HCT116 (cell line): ENCODE results near the gene EID2. TPM values are rescaled to one million over a fixed set of nuclear protein-coding genes. Genes with fewer than 3 reads are reported as not detected.

ENCODE experiments used
- ATAC-seq: fragments of 200-7000 bp; cut with Tn5 transposase; 2 replicates; pipeline ENCODE4 v1.9.1; 2020; ENCODE audit warnings: mild to moderate bottlenecking, moderate library complexity
- BruUV-seq: library from RNA; stranded (reverse); fragments of 400-500 nt; replicated peaks from 2 replicates; lab custom pipeline; 2021; lab: Mats Ljungman, UMichigan
- CTCF ChIA-PET: fragments of 300-600 bp; sonication (Branson Sonifier 250); formaldehyde crosslinking; loops from one replicate; lab custom pipeline; 2021; ENCODE audit warnings: antibody characterized with exemption; lab: Charles Lee
- POLR2A ChIA-PET: fragments of 300-600, 350-600 bp; sonication (Branson Sonifier 250); formaldehyde crosslinking; loops from one replicate; lab custom pipeline; 2021; ENCODE audit warnings: antibody characterized with exemption; lab: Charles Lee
- RAD21 ChIA-PET, 2 experiments: fragments of 300-600 bp; sonication (Branson Sonifier 250); formaldehyde crosslinking; loops; one replicate each; lab custom pipeline; 2023; ENCODE audit warnings: low total read pairs in 2 of 2; ENCODE audit not compliant: uncharacterized antibody in 2 of 2, unreplicated experiment in 2 of 2, low non-redundant PET in 1 of 2; lab: Charles Lee
- DNase-seq: peaks from one replicate; pipeline ENCODE4 v3.0.0-alpha.2; 2010; ENCODE audit warnings: low read depth, low spot score
- H2AFZ ChIP-seq: fragments of 200-600 bp; shearing (Covaris generic), sonication (generic); 2 replicates; pipeline ENCODE4 v1.6.1; 2017; ENCODE audit warnings: low read depth, mixed run types, mixed read lengths, antibody characterized with exemption, low read length; ENCODE audit not compliant: poor library complexity, severe bottlenecking
- H3K27ac ChIP-seq: 2 replicates; pipeline ENCODE4 v1.5.1; 2012; ENCODE audit warnings: low read depth, low read length
- H3K27me3 ChIP-seq: fragments of 200-600 bp; sonication (generic); 2 replicates; pipeline ENCODE4 v1.6.1; 2016; ENCODE audit warnings: mixed run types, low read length, mixed read lengths; ENCODE audit not compliant: insufficient read depth
- H3K36me3 ChIP-seq, 2 experiments: fragments of 200-500 bp in 1 of 2; fragments of 200-600 bp in 1 of 2; sonication (Bioruptor generic) in 1 of 2; sonication (generic) in 1 of 2; 2 replicates each; pipeline versions ENCODE4 v1.5.1 to v1.6.1; 2014 to 2016; ENCODE audit warnings: low read length in 2 of 2, inconsistent platforms in 1 of 2, mixed read lengths in 1 of 2, mixed run types in 1 of 2; ENCODE audit not compliant: insufficient read depth in 2 of 2, control insufficient read depth in 1 of 2
- H3K4me1 ChIP-seq, 2 experiments: fragments of 200-600 bp in 1 of 2; sonication (generic) in 1 of 2; 2 replicates each; pipeline versions ENCODE4 v1.5.1 to v1.6.1; 2012 to 2017; ENCODE audit warnings: low read length in 2 of 2, inconsistent platforms in 1 of 2, mild to moderate bottlenecking in 1 of 2, mixed read lengths in 1 of 2, mixed run types in 1 of 2, moderate library complexity in 1 of 2; ENCODE audit not compliant: insufficient read depth in 2 of 2, control insufficient read depth in 1 of 2
- H3K4me2 ChIP-seq: fragments of 200-600 bp; sonication (generic); 2 replicates; pipeline ENCODE4 v1.6.1; 2017; ENCODE audit warnings: mixed run types, low read length, mixed read lengths
- H3K4me3 ChIP-seq, 2 experiments: fragments of 200-600 bp in 1 of 2; sonication (generic) in 1 of 2; replicated peaks in 1 of 2; 2 replicates each; pipeline ENCODE4 v1.5.1; 2011 to 2016; ENCODE audit warnings: low read length in 2 of 2, control low read depth in 1 of 2, low read depth in 1 of 2, mild to moderate bottlenecking in 1 of 2, mixed read lengths in 1 of 2, mixed run types in 1 of 2
- H3K79me2 ChIP-seq: fragments of 200-600 bp; sonication (generic); 2 replicates; pipeline ENCODE4 v1.6.1; 2017; ENCODE audit warnings: mild to moderate bottlenecking, mixed run types, low read length, moderate library complexity, mixed read lengths; ENCODE audit not compliant: insufficient read depth
- H3K9ac ChIP-seq: fragments of 200-600 bp; sonication (generic); 2 replicates; pipeline ENCODE4 v1.6.1; 2016; ENCODE audit warnings: low read length, mixed read lengths
- H3K9me2 ChIP-seq: fragments of 200-600 bp; sonication (generic), shearing (Covaris generic); 2 replicates; pipeline ENCODE4 v1.6.1; 2017; ENCODE audit warnings: mixed run types, mild to moderate bottlenecking, moderate library complexity; ENCODE audit not compliant: insufficient read depth
- H3K9me3 ChIP-seq, 2 experiments: fragments of 200-500 bp in 1 of 2; fragments of 200-600 bp in 1 of 2; sonication (Bioruptor generic) in 1 of 2; sonication (generic) in 1 of 2; 2 replicates each; pipeline ENCODE4 v1.6.1; 2014 to 2017; ENCODE audit warnings: low read length in 2 of 2, mixed read lengths in 2 of 2, inconsistent platforms in 1 of 2, low read depth in 1 of 2, mild to moderate bottlenecking in 1 of 2, mixed run types in 1 of 2, moderate library complexity in 1 of 2; ENCODE audit not compliant: control insufficient read depth in 1 of 2, insufficient read depth in 1 of 2
- H4K20me1 ChIP-seq: fragments of 200-600 bp; sonication (generic), shearing (Covaris generic); 2 replicates; pipeline ENCODE4 v1.6.1; 2017; ENCODE audit warnings: mixed run types, mild to moderate bottlenecking, moderate library complexity; ENCODE audit not compliant: insufficient read depth
- CBX3 ChIP-seq: IDR thresholded peaks from 2 replicates; pipeline ENCODE4 v1.6.1; 2012; ENCODE audit warnings: low read depth
- CTCF ChIP-seq, 3 experiments: fragments of 200-600 bp in 1 of 3; sonication (generic) in 1 of 3; IDR thresholded peaks in 2 of 3; conservative IDR thresholded peaks in 1 of 3; 2 replicates each; pipeline ENCODE4 v1.5.1; 2012 to 2017; ENCODE audit warnings: low read depth in 2 of 3, low read length in 2 of 3, antibody characterized with exemption in 1 of 3, borderline replicate concordance in 1 of 3, control low read depth in 1 of 3, mild to moderate bottlenecking in 1 of 3, mixed read lengths in 1 of 3, mixed run types in 1 of 3, moderate library complexity in 1 of 3; ENCODE audit not compliant: insufficient read depth in 1 of 3
- POLR2AphosphoS5 ChIP-seq: IDR thresholded peaks from 2 replicates; pipeline ENCODE4 v1.6.1; 2011; ENCODE audit warnings: mild to moderate bottlenecking, low read depth, low read length, moderate library complexity
- REST ChIP-seq: IDR thresholded peaks from 2 replicates; pipeline ENCODE4 v1.6.1; 2012; ENCODE audit warnings: low read depth
- TCF7L2 ChIP-seq: IDR thresholded peaks from 2 replicates; pipeline ENCODE4 v1.7.0; 2011; ENCODE audit warnings: borderline replicate concordance, inconsistent platforms; ENCODE audit not compliant: insufficient read depth, insufficient read length; ENCODE audit errors: extremely low read depth
- YY1 ChIP-seq: IDR thresholded peaks from 2 replicates; pipeline ENCODE4 v1.6.1; 2011; ENCODE audit warnings: low read length, low read depth, moderate library complexity, mild to moderate bottlenecking; ENCODE audit not compliant: insufficient replicate concordance; ENCODE audit errors: extremely low read depth
- ZFX ChIP-seq: fragments of 450-650 bp; IDR thresholded peaks from 2 replicates; pipeline ENCODE4 v1.6.1; 2017
- ZNF274 ChIP-seq: fragments of 200-500 bp; sonication (Bioruptor generic); IDR thresholded peaks from 2 replicates; pipeline ENCODE4 v1.6.1; 2014; ENCODE audit warnings: mild to moderate bottlenecking, low read depth, low read length, inconsistent platforms
- intact Hi-C: fragments of 100-400 bp; cut with micrococcal nuclease; formaldehyde crosslinking; loops from 2 replicates; pipeline ENCODE4 v1.10.0; 2022
- total RNA-seq: library from RNA; stranded (reverse); gene quantifications from one replicate; pipeline ENCODE4 v1.2.1, GENCODE V29; 2021; ENCODE audit not compliant: unreplicated experiment

The EID2 gene
- total RNA-seq, 1 experiment from 2014 or later = 11.7 TPM

- Histone ChIP-seq H3K4me3 (no peak overlapping the region), H3K9me2 (no peaks in the 10 kb centered on the region), H2AFZ (no peak overlapping the region), H3K4me2 (no peak overlapping the region), H4K20me1 (no peaks in the 10 kb centered on the region), H3K9me3 (no peaks in the 10 kb centered on the region), H3K27ac (no peak overlapping the region), H3K4me1 (peaks cover 0 to 3% of the 10 kb centered on the region in 2 experiments; a peak in 1 of 4 replicates), H3K27me3 (peaks cover 31% of the 10 kb centered on the region), H3K79me2 (no peaks in the 10 kb centered on the region), H3K9ac (no peak overlapping the region), H3K36me3 (no peaks in the 10 kb centered on the region)
- ChIA-PET POLR2A (no interaction called here), RAD21 (no interaction called here), CTCF (interaction anchor here (2.4 kb wide), 1 partner anchor 119 kb away, joined by 9 read pairs; no protein-coding TSS in a partner anchor)
- BruUV-seq = no TSS peak
- intact Hi-C loops = loop anchor here (5.0 kb wide), 1 partner anchor 289 kb away; no protein-coding TSS in a partner anchor
- DNase-seq (no peak), ATAC-seq (no peak)
- TF ChIP-seq POLR2AphosphoS5 (no peak), CBX3 (no peak), ZNF274 (no peak), YY1 (no peak)
Observed at GRCh38 chr19:39553082-39553652, 13.2 kb upstream of the EID2 start.

GRCh38 chr19:39550197-39550596 lies 10.2 kb upstream of the EID2 start:
- Histone ChIP-seq H3K36me3 (no peaks in the 10 kb centered on the region), H3K4me2 (no peak overlapping the region), H3K9me2 (no peaks in the 10 kb centered on the region), H4K20me1 (no peaks in the 10 kb centered on the region), H3K4me1 (no peaks in the 10 kb centered on the region; a peak in 1 of 4 replicates), H2AFZ (no peak overlapping the region), H3K27ac (no peak overlapping the region), H3K9me3 (no peaks in the 10 kb centered on the region), H3K79me2 (no peaks in the 10 kb centered on the region), H3K27me3 (peaks cover 16% of the 10 kb centered on the region), H3K4me3 (no peak overlapping the region), H3K9ac (no peak overlapping the region)
- ATAC-seq (no peak), DNase-seq (no peak)
- no TSS peak for BruUV-seq
- TF ChIP-seq TCF7L2 (no peak), REST (no peak), YY1 (no peak), ZFX (no peak), CBX3 (no peak), CTCF (IDR thresholded peaks at IDR 0.05 in 2 of 3, conservative IDR thresholded peaks at IDR 0.05 in 1 of 3; ENCODE audit: borderline replicate concordance in 1 of 3, insufficient read depth in 1 of 3, low read depth in 2 of 3, low read length in 2 of 3) (no peak)
- ChIA-PET RAD21 (no interaction called here), CTCF (no interaction called here), POLR2A (no interaction called here)
- intact Hi-C loops = loop anchor here (5.0 kb wide), 1 partner anchor 292 kb away; no protein-coding TSS in a partner anchor
